HCT116 (cell line): ENCODE measurements around the gene ESRRA. TPM values are rescaled to one million over a fixed set of nuclear protein-coding genes. Genes with fewer than 3 reads are reported as not detected.

Experiments used
- ATAC-seq: fragments of 200-7000 bp; cut with Tn5 transposase; 2 replicates; pipeline ENCODE4 v1.9.1; 2020; ENCODE audit warnings: mild to moderate bottlenecking, moderate library complexity
- BruUV-seq: library from RNA; stranded (reverse); fragments of 400-500 nt; replicated peaks from 2 replicates; lab custom pipeline; 2021; lab: Mats Ljungman, UMichigan
- CTCF ChIA-PET: fragments of 300-600 bp; sonication (Branson Sonifier 250); formaldehyde crosslinking; loops from one replicate; lab custom pipeline; 2021; ENCODE audit warnings: antibody characterized with exemption; lab: Charles Lee
- POLR2A ChIA-PET: fragments of 300-600, 350-600 bp; sonication (Branson Sonifier 250); formaldehyde crosslinking; loops from one replicate; lab custom pipeline; 2021; ENCODE audit warnings: antibody characterized with exemption; lab: Charles Lee
- RAD21 ChIA-PET, 2 experiments: fragments of 300-600 bp; sonication (Branson Sonifier 250); formaldehyde crosslinking; loops; one replicate each; lab custom pipeline; 2023; ENCODE audit warnings: low total read pairs in 2 of 2; ENCODE audit not compliant: uncharacterized antibody in 2 of 2, unreplicated experiment in 2 of 2, low non-redundant PET in 1 of 2; lab: Charles Lee
- DNase-seq: peaks from one replicate; pipeline ENCODE4 v3.0.0-alpha.2; 2010; ENCODE audit warnings: low read depth, low spot score
- H2AFZ ChIP-seq: fragments of 200-600 bp; shearing (Covaris generic), sonication (generic); 2 replicates; pipeline ENCODE4 v1.6.1; 2017; ENCODE audit warnings: low read depth, mixed run types, mixed read lengths, antibody characterized with exemption, low read length; ENCODE audit not compliant: poor library complexity, severe bottlenecking
- H3K27ac ChIP-seq: 2 replicates; pipeline ENCODE4 v1.5.1; 2012; ENCODE audit warnings: low read depth, low read length
- H3K27me3 ChIP-seq: fragments of 200-600 bp; sonication (generic); 2 replicates; pipeline ENCODE4 v1.6.1; 2016; ENCODE audit warnings: mixed run types, low read length, mixed read lengths; ENCODE audit not compliant: insufficient read depth
- H3K36me3 ChIP-seq, 2 experiments: fragments of 200-500 bp in 1 of 2; fragments of 200-600 bp in 1 of 2; sonication (Bioruptor generic) in 1 of 2; sonication (generic) in 1 of 2; 2 replicates each; pipeline versions ENCODE4 v1.5.1 to v1.6.1; 2014 to 2016; ENCODE audit warnings: low read length in 2 of 2, inconsistent platforms in 1 of 2, mixed read lengths in 1 of 2, mixed run types in 1 of 2; ENCODE audit not compliant: insufficient read depth in 2 of 2, control insufficient read depth in 1 of 2
- H3K4me1 ChIP-seq, 2 experiments: fragments of 200-600 bp in 1 of 2; sonication (generic) in 1 of 2; 2 replicates each; pipeline versions ENCODE4 v1.5.1 to v1.6.1; 2012 to 2017; ENCODE audit warnings: low read length in 2 of 2, inconsistent platforms in 1 of 2, mild to moderate bottlenecking in 1 of 2, mixed read lengths in 1 of 2, mixed run types in 1 of 2, moderate library complexity in 1 of 2; ENCODE audit not compliant: insufficient read depth in 2 of 2, control insufficient read depth in 1 of 2
- H3K4me2 ChIP-seq: fragments of 200-600 bp; sonication (generic); 2 replicates; pipeline ENCODE4 v1.6.1; 2017; ENCODE audit warnings: mixed run types, low read length, mixed read lengths
- H3K4me3 ChIP-seq, 2 experiments: fragments of 200-600 bp in 1 of 2; sonication (generic) in 1 of 2; replicated peaks in 1 of 2; 2 replicates each; pipeline ENCODE4 v1.5.1; 2011 to 2016; ENCODE audit warnings: low read length in 2 of 2, control low read depth in 1 of 2, low read depth in 1 of 2, mild to moderate bottlenecking in 1 of 2, mixed read lengths in 1 of 2, mixed run types in 1 of 2
- H3K79me2 ChIP-seq: fragments of 200-600 bp; sonication (generic); 2 replicates; pipeline ENCODE4 v1.6.1; 2017; ENCODE audit warnings: mild to moderate bottlenecking, mixed run types, low read length, moderate library complexity, mixed read lengths; ENCODE audit not compliant: insufficient read depth
- H3K9ac ChIP-seq: fragments of 200-600 bp; sonication (generic); 2 replicates; pipeline ENCODE4 v1.6.1; 2016; ENCODE audit warnings: low read length, mixed read lengths
- H3K9me2 ChIP-seq: fragments of 200-600 bp; sonication (generic), shearing (Covaris generic); 2 replicates; pipeline ENCODE4 v1.6.1; 2017; ENCODE audit warnings: mixed run types, mild to moderate bottlenecking, moderate library complexity; ENCODE audit not compliant: insufficient read depth
- H3K9me3 ChIP-seq, 2 experiments: fragments of 200-500 bp in 1 of 2; fragments of 200-600 bp in 1 of 2; sonication (Bioruptor generic) in 1 of 2; sonication (generic) in 1 of 2; 2 replicates each; pipeline ENCODE4 v1.6.1; 2014 to 2017; ENCODE audit warnings: low read length in 2 of 2, mixed read lengths in 2 of 2, inconsistent platforms in 1 of 2, low read depth in 1 of 2, mild to moderate bottlenecking in 1 of 2, mixed run types in 1 of 2, moderate library complexity in 1 of 2; ENCODE audit not compliant: control insufficient read depth in 1 of 2, insufficient read depth in 1 of 2
- H4K20me1 ChIP-seq: fragments of 200-600 bp; sonication (generic), shearing (Covaris generic); 2 replicates; pipeline ENCODE4 v1.6.1; 2017; ENCODE audit warnings: mixed run types, mild to moderate bottlenecking, moderate library complexity; ENCODE audit not compliant: insufficient read depth
- CBX3 ChIP-seq: IDR thresholded peaks from 2 replicates; pipeline ENCODE4 v1.6.1; 2012; ENCODE audit warnings: low read depth
- ELF1 ChIP-seq: IDR thresholded peaks from 2 replicates; pipeline ENCODE4 v1.6.1; 2012; ENCODE audit warnings: low read depth, borderline replicate concordance
- EZH2phosphoT487 ChIP-seq: fragments of 200-600 bp; IDR thresholded peaks from 2 replicates; pipeline ENCODE4 v1.6.1; 2018; ENCODE audit warnings: antibody characterized with exemption, borderline replicate concordance
- POLR2AphosphoS5 ChIP-seq: IDR thresholded peaks from 2 replicates; pipeline ENCODE4 v1.6.1; 2011; ENCODE audit warnings: mild to moderate bottlenecking, low read depth, low read length, moderate library complexity
- SIN3A ChIP-seq: IDR thresholded peaks from 2 replicates; pipeline ENCODE4 v1.6.1; 2012; ENCODE audit warnings: low read depth
- ZFX ChIP-seq: fragments of 450-650 bp; IDR thresholded peaks from 2 replicates; pipeline ENCODE4 v1.6.1; 2017
- ZNF274 ChIP-seq: fragments of 200-500 bp; sonication (Bioruptor generic); IDR thresholded peaks from 2 replicates; pipeline ENCODE4 v1.6.1; 2014; ENCODE audit warnings: mild to moderate bottlenecking, low read depth, low read length, inconsistent platforms
- intact Hi-C: fragments of 100-400 bp; cut with micrococcal nuclease; formaldehyde crosslinking; loops from 2 replicates; pipeline ENCODE4 v1.10.0; 2022
- total RNA-seq: library from RNA; stranded (reverse); gene quantifications from one replicate; pipeline ENCODE4 v1.2.1, GENCODE V29; 2021; ENCODE audit not compliant: unreplicated experiment
- TF ChIP-seq, protein P1 (sequence below): IDR thresholded peaks from 2 replicates; pipeline ENCODE4 v1.6.1; 2011; ENCODE audit warnings: mild to moderate bottlenecking, low read length, moderate library complexity; ENCODE audit not compliant: insufficient replicate concordance; ENCODE audit errors: extremely low read depth
- TF ChIP-seq, protein P2 (sequence below): IDR thresholded peaks from 2 replicates; pipeline ENCODE4 v1.6.1; 2012

The ESRRA gene
- total RNA-seq, 1 experiment from 2014 or later = 62.7 TPM

DNA sequence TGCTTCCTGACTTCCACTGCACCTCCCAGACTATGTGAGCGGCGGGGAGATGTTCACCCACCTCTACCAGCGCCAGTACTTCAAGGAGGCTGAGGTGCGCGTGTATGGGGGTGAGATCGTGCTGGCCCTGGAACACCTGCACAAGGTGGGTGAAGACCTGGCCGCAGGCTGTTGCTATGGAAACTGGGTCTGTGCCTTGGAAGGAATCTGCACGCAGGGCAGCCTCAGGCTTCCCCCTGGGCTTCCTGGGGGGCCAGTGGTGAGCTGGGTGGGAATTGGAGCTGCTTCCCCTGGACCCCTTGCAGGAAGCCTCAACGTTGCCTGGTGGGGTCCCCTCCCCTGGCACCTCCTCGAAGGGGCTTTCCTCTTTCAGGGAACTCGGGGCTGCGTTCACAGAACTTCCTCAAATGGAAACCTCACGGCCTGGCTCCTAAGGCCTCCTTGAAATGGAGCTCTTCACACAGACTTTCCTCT, 55.2 kb downstream of the ESRRA start:
- DNase-seq (no peak), ATAC-seq (no peak)
- Histone ChIP-seq H3K4me3 (no peak overlapping the region), H4K20me1 (no peaks in the 10 kb centered on the region), H3K4me2 (peak overlapping the region; percentile 84), H2AFZ (no peak overlapping the region), H3K27me3 (no peaks in the 10 kb centered on the region), H3K36me3 (peaks cover 7 to 42% of the 10 kb centered on the region in 2 experiments), H3K9me3 (no peaks in the 10 kb centered on the region), H3K27ac (no peak overlapping the region; the same call in 1 of the 2 replicates), H3K9me2 (no peaks in the 10 kb centered on the region), H3K4me1 (peaks cover 27 to 47% of the 10 kb centered on the region in 2 experiments), H3K79me2 (peaks cover 35% of the 10 kb centered on the region; the same call in 1 of the 2 replicates), H3K9ac (no peak overlapping the region)
- intact Hi-C loops = no loop called here
- TF ChIP-seq ELF1 = no peak
- no peak for TF ChIP-seq EZH2phosphoT487
- TF ChIP-seq, protein P1, sequence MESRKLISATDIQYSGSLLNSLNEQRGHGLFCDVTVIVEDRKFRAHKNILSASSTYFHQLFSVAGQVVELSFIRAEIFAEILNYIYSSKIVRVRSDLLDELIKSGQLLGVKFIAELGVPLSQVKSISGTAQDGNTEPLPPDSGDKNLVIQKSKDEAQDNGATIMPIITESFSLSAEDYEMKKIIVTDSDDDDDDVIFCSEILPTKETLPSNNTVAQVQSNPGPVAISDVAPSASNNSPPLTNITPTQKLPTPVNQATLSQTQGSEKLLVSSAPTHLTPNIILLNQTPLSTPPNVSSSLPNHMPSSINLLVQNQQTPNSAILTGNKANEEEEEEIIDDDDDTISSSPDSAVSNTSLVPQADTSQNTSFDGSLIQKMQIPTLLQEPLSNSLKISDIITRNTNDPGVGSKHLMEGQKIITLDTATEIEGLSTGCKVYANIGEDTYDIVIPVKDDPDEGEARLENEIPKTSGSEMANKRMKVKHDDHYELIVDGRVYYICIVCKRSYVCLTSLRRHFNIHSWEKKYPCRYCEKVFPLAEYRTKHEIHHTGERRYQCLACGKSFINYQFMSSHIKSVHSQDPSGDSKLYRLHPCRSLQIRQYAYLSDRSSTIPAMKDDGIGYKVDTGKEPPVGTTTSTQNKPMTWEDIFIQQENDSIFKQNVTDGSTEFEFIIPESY = no peak
- no peak for TF ChIP-seq ZNF274
- no peak for TF ChIP-seq ZFX
- TF ChIP-seq, protein P2, sequence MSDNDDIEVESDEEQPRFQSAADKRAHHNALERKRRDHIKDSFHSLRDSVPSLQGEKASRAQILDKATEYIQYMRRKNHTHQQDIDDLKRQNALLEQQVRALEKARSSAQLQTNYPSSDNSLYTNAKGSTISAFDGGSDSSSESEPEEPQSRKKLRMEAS = no peak
- TF ChIP-seq POLR2AphosphoS5 = no peak
- no peak for TF ChIP-seq SIN3A
- TF ChIP-seq CBX3 = no peak
- CTCF ChIA-PET = no interaction called here
- RAD21 ChIA-PET = no interaction called here
- POLR2A ChIA-PET = interaction anchor here (1.2 kb wide), 1 partner anchor 12 kb away, joined by 5 read pairs; no protein-coding TSS in a partner anchor
- BruUV-seq = TSS peak; percentile 27
